Colonic mucosa (tissue), 4 donors: Measurements from ENCODE around the gene HYCC2. TPM values are rescaled to one million over a fixed set of nuclear protein-coding genes. Genes with fewer than 3 reads are reported as not detected.
"Not testable (repeated sequence)": the region's sequence is repeated elsewhere in the genome, so short reads cannot be mapped to it uniquely, and the experiment has no call there.

Source experiments
- DNase-seq: peaks from one replicate; pipeline ENCODE4 v3.0.0-alpha.2; 2020
- H3K27ac ChIP-seq: fragments of 200-600 bp; one replicate; pipeline ENCODE4 v1.8.0; 2021
- H3K27me3 ChIP-seq: fragments of 200-600 bp; one replicate; pipeline ENCODE4 v1.8.0; 2021
- H3K36me3 ChIP-seq: fragments of 200-600 bp; one replicate; pipeline ENCODE4 v1.8.0; 2021
- H3K4me1 ChIP-seq: fragments of 200-600 bp; one replicate; pipeline ENCODE4 v1.8.0; 2021; ENCODE audit warnings: mild to moderate bottlenecking
- H3K4me3 ChIP-seq: fragments of 200-600 bp; one replicate; pipeline ENCODE4 v1.8.0; 2021
- H3K9ac ChIP-seq, 2 donors: one replicate each; pipeline ENCODE4 v1.7.0; 2013; ENCODE audit warnings: control low read depth in 2 of 2, low read depth in 2 of 2, low read length in 2 of 2
- H3K9me3 ChIP-seq: fragments of 200-600 bp; one replicate; pipeline ENCODE4 v1.8.0; 2021
- CTCF ChIP-seq: fragments of 200-600 bp; IDR thresholded peaks from one replicate; pipeline ENCODE4 v1.8.0; 2022; ENCODE audit warnings: antibody characterized with exemption, mild to moderate bottlenecking
- intact Hi-C: fragments of 100-400 bp; cut with DNase I; formaldehyde crosslinking; loops from one replicate; pipeline ENCODE4 v1.14.1; 2022
- total RNA-seq, 2 donors: library from RNA; stranded (reverse); fragmentation: NEBNext Ultra II Directional in 1 of 2; extraction: Animal tissue kit (Norgen Biotek cat#: 25700) in 1 of 2; gene quantifications; one replicate each; pipeline ENCODE4 v1.2.1, GENCODE V29; 2021
- donor health status: healthy.
- donor health status: DM: no; HTN: no; CAD: no.
- donor health status: DM: no; HTN: no; CAD: no.

HYCC2 gene
- total RNA-seq, 2 donors from 2014 or later: 23.9 to 52.6 TPM

- DNase-seq: no peak
- Histone ChIP-seq H3K4me1 (no peaks in the 10 kb centered on the region), H3K27me3 (no peaks in the 10 kb centered on the region), H3K4me3 (no peak overlapping the region), H3K9ac (no peak overlapping the region), H3K36me3 (no peaks in the 10 kb centered on the region), H3K9me3 (no peaks in the 10 kb centered on the region), H3K27ac (no peak overlapping the region)
- TF ChIP-seq CTCF: no peak
- intact Hi-C loops: no loop called here
Observed at GRCh38 chr2:201040867-201041628, 30.4 kb downstream of the HYCC2 start.

GRCh38 chr2:201038855-201039254, 32.6 kb downstream of the HYCC2 start:
- H3K27ac ChIP-seq: no peak overlapping the region
- H3K36me3 ChIP-seq: no peaks in the 10 kb centered on the region
- no peaks in the 10 kb centered on the region for H3K9me3 ChIP-seq
- H3K9ac ChIP-seq: no peak overlapping the region
- no peaks in the 10 kb centered on the region for H3K4me1 ChIP-seq
- H3K4me3 ChIP-seq: no peak overlapping the region
- TF ChIP-seq CTCF: no peak
- no peaks in the 10 kb centered on the region for H3K27me3 ChIP-seq
- intact Hi-C loops: no loop called here
- no peak for DNase-seq

- H3K4me1 ChIP-seq, H3K4me3 ChIP-seq, H3K9ac ChIP-seq, H3K36me3 ChIP-seq, H3K9me3 ChIP-seq, H3K27me3 ChIP-seq, intact Hi-C loops, DNase-seq, H3K27ac ChIP-seq: not testable (repeated sequence)
Observed at GRCh38 chr2:201038361-201038760, 33.1 kb downstream of the HYCC2 start.

- H3K9ac ChIP-seq, H3K27me3 ChIP-seq, DNase-seq, intact Hi-C loops, H3K9me3 ChIP-seq, H3K27ac ChIP-seq, H3K4me3 ChIP-seq, H3K4me1 ChIP-seq, H3K36me3 ChIP-seq: not testable (repeated sequence)
Observed at GRCh38 chr2:201034355-201034754, 37.1 kb downstream of the HYCC2 start.

- no peaks in the 10 kb centered on the region for H3K4me1 ChIP-seq
- intact Hi-C loops: no loop called here
- no peak overlapping the region for H3K4me3 ChIP-seq
- H3K9ac ChIP-seq: no peak overlapping the region
- H3K27me3 ChIP-seq: no peaks in the 10 kb centered on the region
- H3K9me3 ChIP-seq: no peaks in the 10 kb centered on the region
- H3K27ac ChIP-seq: no peak overlapping the region
- no peak for TF ChIP-seq CTCF
- no peaks in the 10 kb centered on the region for H3K36me3 ChIP-seq
- no peak for DNase-seq
Observed at GRCh38 chr2:201024518-201024917, 47.0 kb downstream of the HYCC2 start.

GRCh38 chr2:201021914-201022313, 49.6 kb downstream of the HYCC2 start:
- H3K36me3 ChIP-seq: no peaks in the 10 kb centered on the region
- H3K9me3 ChIP-seq: no peaks in the 10 kb centered on the region
- intact Hi-C loops: no loop called here
- no peak for TF ChIP-seq CTCF
- no peaks in the 10 kb centered on the region for H3K27me3 ChIP-seq
- peak overlapping the region in 1 of 2 donors; percentile 15 for H3K9ac ChIP-seq
- H3K27ac ChIP-seq: no peak overlapping the region
- H3K4me3 ChIP-seq: no peak overlapping the region
- no peak for DNase-seq
- no peaks in the 10 kb centered on the region for H3K4me1 ChIP-seq

Other genes with a start within 250 kb of the HYCC2 start
- 10 to 100 TPM; 49.4 to 59.5 TPM for gene CLK1, start 207.0 kb downstream of the HYCC2 start, total RNA-seq
- gene PPIL3, start 182.6 kb downstream of the HYCC2 start, total RNA-seq: 10 to 100 TPM; 20.1 to 32.8 TPM
- gene NIF3L1, start 182.3 kb downstream of the HYCC2 start, total RNA-seq: 10 to 100 TPM; 26.7 to 38.4 TPM
- gene ORC2, start 108.0 kb downstream of the HYCC2 start, total RNA-seq: 10 to 100 TPM; 36.4 to 39.0 TPM
- 100 to 1,000 TPM; 159 to 199 TPM for gene NDUFB3, start 330 bp upstream of the HYCC2 start, total RNA-seq
- 100 to 1,000 TPM in 1 of 2 donors, 10 to 100 TPM in 1; 90.1 to 126 TPM for gene CFLAR, start 44.5 kb upstream of the HYCC2 start, total RNA-seq
- 10 to 100 TPM; 28.0 to 52.3 TPM for gene CASP10, start 111.5 kb upstream of the HYCC2 start, total RNA-seq
- gene CASP8, start 188.9 kb upstream of the HYCC2 start, total RNA-seq: 10 to 100 TPM; 25.5 to 31.9 TPM